Mesendoderm (in vitro differentiated cells): ENCODE measurements around the gene ZSCAN5B.

Experiments used
- DNase-seq: peaks from one replicate; pipeline ENCODE4 v3.0.0; 2013
- H2AK5ac ChIP-seq: 2 replicates; pipeline ENCODE4 v1.6.1; 2013; ENCODE audit warnings: low read length, inconsistent platforms
- H2BK120ac ChIP-seq: 2 replicates; pipeline ENCODE4 v1.6.1; 2013; ENCODE audit warnings: low read depth, mild to moderate bottlenecking, low read length, moderate library complexity, mixed read lengths
- H2BK15ac ChIP-seq: replicated peaks from 2 replicates; pipeline ENCODE4 v1.6.1; 2013; ENCODE audit warnings: low read depth, mild to moderate bottlenecking, moderate library complexity
- H2BK5ac ChIP-seq: 2 replicates; pipeline ENCODE4 v1.6.1; 2013; ENCODE audit warnings: low read length, inconsistent platforms
- H3K18ac ChIP-seq: 2 replicates; pipeline ENCODE4 v1.6.1; 2013; ENCODE audit warnings: mild to moderate bottlenecking, low read length, mixed read lengths
- H3K23ac ChIP-seq: one replicate; pipeline ENCODE4 v1.6.1; 2013; ENCODE audit warnings: low read length
- H3K27ac ChIP-seq: 2 replicates; pipeline ENCODE4 v1.5.1; 2013; ENCODE audit warnings: low read depth, mild to moderate bottlenecking, inconsistent platforms, low read length, moderate library complexity
- H3K27me3 ChIP-seq: 2 replicates; pipeline ENCODE4 v1.6.1; 2013; ENCODE audit warnings: low read length, control low read depth, mild to moderate bottlenecking, inconsistent platforms; ENCODE audit not compliant: insufficient read depth, poor library complexity
- H3K36me3 ChIP-seq: 2 replicates; pipeline ENCODE4 v1.6.1; 2013; ENCODE audit warnings: low read length, inconsistent platforms; ENCODE audit not compliant: control insufficient read depth, insufficient read depth
- H3K4ac ChIP-seq: one replicate; pipeline ENCODE4 v1.6.1; 2013; ENCODE audit warnings: low read depth, mild to moderate bottlenecking, low read length, moderate library complexity
- H3K4me1 ChIP-seq: 2 replicates; pipeline ENCODE4 v1.6.1; 2013; ENCODE audit warnings: low read depth, low read length, inconsistent platforms; ENCODE audit not compliant: control insufficient read depth
- H3K4me2 ChIP-seq: 2 replicates; pipeline ENCODE4 v1.6.1; 2013; ENCODE audit warnings: low read length
- H3K4me3 ChIP-seq: 2 replicates; pipeline ENCODE4 v1.5.1; 2013; ENCODE audit warnings: mild to moderate bottlenecking, low read length
- H3K56ac ChIP-seq: one replicate; pipeline ENCODE4 v1.6.1; 2013; ENCODE audit warnings: low read length
- H3K79me1 ChIP-seq: 2 replicates; pipeline ENCODE4 v1.6.1; 2013; ENCODE audit warnings: low read length, inconsistent platforms
- H3K79me2 ChIP-seq: 2 replicates; pipeline ENCODE4 v1.6.1; 2013; ENCODE audit warnings: mild to moderate bottlenecking, low read length; ENCODE audit not compliant: control insufficient read depth, insufficient read depth
- H3K9ac ChIP-seq: 2 replicates; pipeline ENCODE4 v1.6.1; 2013; ENCODE audit warnings: low read length, inconsistent platforms
- H4K5ac ChIP-seq: one replicate; pipeline ENCODE4 v1.6.1; 2013; ENCODE audit warnings: low read length
- H4K8ac ChIP-seq: one replicate; pipeline ENCODE4 v1.6.1; 2013; ENCODE audit warnings: low read depth, mild to moderate bottlenecking, control low read depth, low read length, moderate library complexity
- WGBS: extraction: QIAGEN DNeasy Blood & Tissue Kit; methylation state at CpG from one replicate; pipeline ENCODE4 v1.1.7; 2013; ENCODE audit warnings: low lambda C conversion rate, missing lambda C conversion rate; ENCODE audit not compliant: insufficient coverage; ENCODE audit errors: extremely low coverage; 5-methylcytosine and 5-hydroxymethylcytosine counted together

ZSCAN5B gene

DNA sequence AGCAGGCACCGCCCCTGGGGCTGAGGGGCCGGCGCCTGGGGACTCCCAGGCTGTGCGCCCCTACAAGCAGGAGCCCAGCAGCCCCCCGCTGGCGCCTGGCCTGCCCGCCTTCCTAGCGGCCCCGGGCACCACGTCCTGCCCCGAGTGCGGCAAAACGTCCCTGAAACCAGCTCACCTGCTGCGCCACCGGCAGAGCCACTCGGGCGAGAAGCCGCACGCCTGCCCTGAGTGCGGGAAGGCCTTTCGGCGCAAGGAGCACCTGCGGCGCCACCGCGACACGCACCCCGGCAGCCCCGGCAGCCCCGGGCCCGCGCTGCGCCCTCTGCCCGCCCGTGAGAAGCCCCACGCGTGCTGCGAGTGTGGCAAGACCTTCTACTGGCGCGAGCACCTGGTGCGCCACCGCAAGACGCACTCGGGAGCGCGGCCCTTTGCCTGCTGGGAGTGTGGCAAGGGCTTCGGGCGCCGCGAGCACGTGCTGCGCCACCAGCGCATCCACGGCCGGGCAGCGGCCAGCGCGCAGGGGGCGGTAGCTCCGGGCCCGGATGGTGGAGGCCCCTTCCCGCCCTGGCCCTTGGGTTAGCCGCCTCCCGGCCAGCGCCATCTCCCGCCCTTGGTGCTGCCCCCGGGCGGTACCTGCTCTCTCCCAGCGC is 37.8 kb downstream of the ZSCAN5B start:
- H3K4me2 ChIP-seq, result no peak overlapping the region
- no peak overlapping the region for H2BK120ac ChIP-seq
- H3K23ac ChIP-seq, result no peak overlapping the region
- no peak overlapping the region for H2BK15ac ChIP-seq
- no peak overlapping the region for H3K18ac ChIP-seq
- no peaks in the 10 kb centered on the region for H3K4me1 ChIP-seq
- no peak for DNase-seq
- H3K4me3 ChIP-seq, result no peak overlapping the region
- no peaks in the 10 kb centered on the region for H3K79me2 ChIP-seq
- no peak overlapping the region for H3K4ac ChIP-seq
- no peak overlapping the region for H4K5ac ChIP-seq
- H3K27me3 ChIP-seq, result no peaks in the 10 kb centered on the region
- H3K56ac ChIP-seq, result no peak overlapping the region
- H3K27ac ChIP-seq, result no peak overlapping the region
- no peak overlapping the region for H3K9ac ChIP-seq
- H2BK5ac ChIP-seq, result no peak overlapping the region
- H4K8ac ChIP-seq, result no peak overlapping the region
- peaks cover 4% of the 10 kb centered on the region for H3K79me1 ChIP-seq
- H3K36me3 ChIP-seq, result no peaks in the 10 kb centered on the region
- no CpG with 5 or more reads among the region's 69 CpGs for WGBS
- no peak overlapping the region for H2AK5ac ChIP-seq

DNA sequence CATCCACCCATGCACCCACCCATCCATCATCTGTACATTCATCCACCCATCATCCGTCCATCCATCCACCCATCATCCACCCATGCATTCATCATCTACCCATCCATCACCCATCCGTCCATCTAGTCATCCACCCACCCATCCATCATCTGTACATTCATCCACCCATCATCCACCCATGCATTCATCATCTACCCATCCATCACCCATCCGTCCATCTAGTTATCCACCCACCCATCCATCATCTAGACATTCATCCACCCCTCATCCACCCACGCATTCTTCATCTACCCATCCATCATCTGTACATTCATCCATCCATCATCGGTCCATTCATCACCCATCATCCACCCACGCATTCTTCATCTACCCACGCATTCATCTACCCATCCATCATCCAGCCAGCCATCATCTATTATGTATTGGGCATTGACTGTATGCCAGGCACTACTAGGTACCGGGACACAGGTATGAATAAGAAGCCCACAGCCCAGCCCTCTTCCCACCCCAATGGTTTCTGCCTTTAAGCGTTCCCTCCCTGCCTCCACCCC is 38.5 kb downstream of the ZSCAN5B start:
- no peaks in the 10 kb centered on the region for H3K36me3 ChIP-seq
- H3K79me1 ChIP-seq, result peaks cover 4% of the 10 kb centered on the region
- WGBS, result 100% methylated on average over 7 of the region's 9 CpGs
- no peak overlapping the region for H3K23ac ChIP-seq
- H4K8ac ChIP-seq, result no peak overlapping the region
- H3K4me1 ChIP-seq, result no peaks in the 10 kb centered on the region
- no peak overlapping the region for H3K56ac ChIP-seq
- H3K9ac ChIP-seq, result no peak overlapping the region
- no peak overlapping the region for H2AK5ac ChIP-seq
- no peaks in the 10 kb centered on the region for H3K79me2 ChIP-seq
- H3K27me3 ChIP-seq, result no peaks in the 10 kb centered on the region
- H3K4me2 ChIP-seq, result no peak overlapping the region
- no peak overlapping the region for H3K27ac ChIP-seq
- no peak overlapping the region for H2BK5ac ChIP-seq
- no peak overlapping the region for H3K4me3 ChIP-seq
- H3K4ac ChIP-seq, result no peak overlapping the region
- no peak overlapping the region for H2BK120ac ChIP-seq
- no peak overlapping the region for H3K18ac ChIP-seq
- H2BK15ac ChIP-seq, result no peak overlapping the region
- H4K5ac ChIP-seq, result no peak overlapping the region
- DNase-seq, result no peak

DNA sequence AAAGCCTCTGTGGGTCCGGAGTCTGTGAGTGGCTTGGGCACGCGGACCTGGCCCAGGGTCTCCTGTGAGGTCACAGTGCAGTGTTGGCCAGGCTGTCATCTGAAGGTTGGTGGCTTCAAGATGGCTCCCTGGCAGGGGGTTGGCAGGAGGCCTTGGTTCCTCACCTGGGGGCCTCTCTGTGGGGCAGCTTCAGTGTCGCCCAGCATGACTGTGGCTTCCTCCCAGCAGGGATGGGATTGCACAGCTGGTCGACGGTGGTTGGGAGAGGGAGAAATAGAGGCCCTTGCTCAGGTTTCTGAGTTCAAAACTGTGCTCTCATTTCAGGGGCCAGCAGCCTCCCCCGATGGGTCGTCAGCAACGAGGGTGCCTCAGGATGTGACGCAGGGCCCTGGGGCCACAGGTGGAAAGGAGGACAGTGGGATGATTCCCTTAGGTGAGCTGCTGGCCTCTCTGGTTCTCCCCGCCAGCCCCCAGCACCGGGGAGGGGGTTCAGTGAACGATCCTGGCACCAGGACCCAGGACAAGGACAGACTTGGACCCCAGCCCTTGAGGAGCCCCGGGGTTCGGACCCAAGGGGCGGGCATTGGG is 39.3 kb downstream of the ZSCAN5B start:
- H3K56ac ChIP-seq, result no peak overlapping the region
- no peak overlapping the region for H2BK15ac ChIP-seq
- no peak overlapping the region for H2AK5ac ChIP-seq
- no peak overlapping the region for H4K8ac ChIP-seq
- no CpG with 5 or more reads among the region's 16 CpGs for WGBS
- no peak overlapping the region for H3K23ac ChIP-seq
- H3K27ac ChIP-seq, result no peak overlapping the region
- peaks cover 4% of the 10 kb centered on the region for H3K4me1 ChIP-seq
- H3K27me3 ChIP-seq, result no peaks in the 10 kb centered on the region
- no peak overlapping the region for H3K4ac ChIP-seq
- no peak for DNase-seq
- no peak overlapping the region for H4K5ac ChIP-seq
- H2BK120ac ChIP-seq, result no peak overlapping the region
- no peaks in the 10 kb centered on the region for H3K36me3 ChIP-seq
- no peak overlapping the region for H3K9ac ChIP-seq
- H2BK5ac ChIP-seq, result no peak overlapping the region
- H3K79me1 ChIP-seq, result peaks cover 4% of the 10 kb centered on the region
- H3K4me2 ChIP-seq, result no peak overlapping the region
- H3K4me3 ChIP-seq, result no peak overlapping the region
- no peaks in the 10 kb centered on the region for H3K79me2 ChIP-seq
- H3K18ac ChIP-seq, result no peak overlapping the region

DNA sequence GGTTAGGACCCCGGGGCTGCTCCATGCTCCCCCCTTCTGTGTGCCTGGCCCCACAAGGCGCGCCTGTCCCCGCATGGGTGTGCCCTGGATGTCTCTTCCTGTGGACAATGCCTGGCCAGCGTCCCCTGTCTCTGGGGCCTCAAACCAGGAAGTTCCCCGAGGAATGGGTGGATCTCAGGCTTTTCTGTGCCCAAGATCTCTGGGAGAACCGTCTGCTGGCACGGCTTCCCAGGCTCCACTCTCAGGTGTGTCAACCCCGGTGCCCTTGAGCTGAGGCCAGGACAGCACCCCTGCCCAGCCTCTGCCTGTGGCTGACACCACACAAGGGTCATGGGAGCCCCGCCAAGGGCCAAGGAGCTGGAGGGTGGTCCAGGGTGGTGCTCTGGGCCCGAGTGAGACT is 40.8 kb downstream of the ZSCAN5B start:
- Histone ChIP-seq H3K27ac (no peak overlapping the region), H3K23ac (no peak overlapping the region), H3K4me2 (no peak overlapping the region), H3K9ac (no peak overlapping the region), H4K8ac (no peak overlapping the region), H3K56ac (no peak overlapping the region), H3K79me1 (peaks cover 4% of the 10 kb centered on the region), H2BK5ac (no peak overlapping the region), H4K5ac (no peak overlapping the region), H3K4me1 (peaks cover 9% of the 10 kb centered on the region), H3K4ac (no peak overlapping the region), H2BK15ac (no peak overlapping the region), H3K4me3 (no peak overlapping the region), H2BK120ac (no peak overlapping the region), H3K79me2 (no peaks in the 10 kb centered on the region), H3K36me3 (no peaks in the 10 kb centered on the region), H3K27me3 (no peaks in the 10 kb centered on the region), H2AK5ac (no peak overlapping the region), H3K18ac (no peak overlapping the region)
- DNase-seq, result no peak
- WGBS, result no CpG with 5 or more reads among the region's 11 CpGs

DNA sequence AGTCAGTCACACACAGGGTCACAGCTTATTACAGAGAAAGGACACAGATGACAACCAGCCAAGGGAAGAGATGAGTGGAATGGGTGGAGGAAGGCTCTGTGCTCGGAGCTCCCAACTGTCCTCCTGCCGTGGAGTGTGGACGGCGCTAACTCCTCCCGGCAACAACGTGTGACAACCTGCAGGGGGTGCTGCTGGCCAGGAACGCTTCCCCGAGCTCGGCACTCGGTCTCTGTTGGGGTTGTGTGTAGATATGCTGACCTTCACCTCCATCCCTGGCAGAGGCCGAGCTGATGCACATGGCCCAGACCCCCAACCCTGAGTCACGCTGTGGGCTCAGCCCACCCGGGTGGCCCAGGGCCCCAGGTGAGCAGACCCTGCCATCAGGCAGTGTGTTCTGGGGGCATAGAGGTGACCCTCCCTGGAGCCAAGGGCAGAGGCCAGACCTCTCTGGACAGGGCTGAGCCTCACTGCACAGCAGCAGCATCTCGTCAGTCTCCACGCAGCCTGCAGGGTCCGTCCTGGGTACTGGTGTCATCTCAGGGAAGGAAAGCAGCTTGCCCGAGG is 42.4 kb downstream of the ZSCAN5B start:
- Histone ChIP-seq H3K36me3 (no peaks in the 10 kb centered on the region), H3K4me3 (no peak overlapping the region)
- peak; percentile 70 for DNase-seq

More for the DNA sequence above, 42.4 kb downstream of the ZSCAN5B start:
- H3K27me3 ChIP-seq, result no peaks in the 10 kb centered on the region
- peaks cover 9% of the 10 kb centered on the region for H3K4me1 ChIP-seq
- peak overlapping the region; percentile 44 for H3K56ac ChIP-seq
- no peak overlapping the region for H3K9ac ChIP-seq
- H2BK15ac ChIP-seq, result no peak overlapping the region
- WGBS, result no CpG with 5 or more reads among the region's 17 CpGs
- H3K79me1 ChIP-seq, result peaks cover 4% of the 10 kb centered on the region
- no peak overlapping the region for H3K27ac ChIP-seq
- H3K4ac ChIP-seq, result no peak overlapping the region
- no peak overlapping the region for H3K18ac ChIP-seq
- H3K79me2 ChIP-seq, result no peaks in the 10 kb centered on the region
- H3K23ac ChIP-seq, result no peak overlapping the region
- no peak overlapping the region for H2AK5ac ChIP-seq
- H4K5ac ChIP-seq, result no peak overlapping the region
- H2BK5ac ChIP-seq, result no peak overlapping the region
- H4K8ac ChIP-seq, result no peak overlapping the region
- no peak overlapping the region for H3K4me2 ChIP-seq
- no peak overlapping the region for H2BK120ac ChIP-seq
